GM06990 (cell line): ENCODE data around the gene CDK2.

Experiments
- DNase-seq: peaks from one replicate; pipeline ENCODE4 v3.0.0-alpha.2; 2011; ENCODE audit not compliant: insufficient read length; ENCODE audit errors: extremely low read depth
- H3K27me3 ChIP-seq: replicated peaks from 2 replicates; pipeline ENCODE4 v1.6.0; 2011; ENCODE audit warnings: low read length; ENCODE audit not compliant: control insufficient read depth, insufficient read depth
- H3K36me3 ChIP-seq: 2 replicates; pipeline ENCODE4 v1.5.1; 2011; ENCODE audit warnings: low read length; ENCODE audit not compliant: control insufficient read depth, insufficient read depth
- H3K4me3 ChIP-seq: replicated peaks from 2 replicates; pipeline ENCODE4 v1.5.1; 2011; ENCODE audit warnings: low read depth, mild to moderate bottlenecking, control low read depth, low read length
- CTCF ChIP-seq: IDR thresholded peaks from 2 replicates; pipeline ENCODE4 v1.5.1; 2011; ENCODE audit warnings: low read length, control low read depth, mild to moderate bottlenecking, inconsistent platforms; ENCODE audit not compliant: insufficient read depth, poor library complexity, severe bottlenecking

Gene CDK2

DNA sequence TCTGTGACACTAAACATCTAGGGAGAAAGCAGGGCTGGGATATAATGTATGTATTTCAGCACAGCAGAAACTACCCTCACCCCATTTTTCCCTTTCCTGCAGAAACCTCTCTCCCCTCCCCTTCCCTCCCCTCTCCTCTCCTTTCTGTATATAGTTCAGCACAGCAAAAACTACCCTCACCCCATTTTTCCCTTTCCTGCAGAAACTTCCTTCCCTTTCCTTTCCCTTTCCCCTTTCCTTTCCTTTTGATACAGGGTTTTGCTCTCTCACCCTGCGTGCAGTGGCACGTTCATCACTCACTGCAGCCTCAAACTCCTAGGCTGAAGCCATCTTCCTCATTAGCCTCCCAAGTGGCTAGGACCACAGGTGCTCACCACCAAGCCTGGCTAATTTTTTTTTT, 2.9 kb upstream of the CDK2 start:
- no peak for TF ChIP-seq CTCF
- no peak overlapping the region for H3K4me3 ChIP-seq
- no peak for DNase-seq

DNA sequence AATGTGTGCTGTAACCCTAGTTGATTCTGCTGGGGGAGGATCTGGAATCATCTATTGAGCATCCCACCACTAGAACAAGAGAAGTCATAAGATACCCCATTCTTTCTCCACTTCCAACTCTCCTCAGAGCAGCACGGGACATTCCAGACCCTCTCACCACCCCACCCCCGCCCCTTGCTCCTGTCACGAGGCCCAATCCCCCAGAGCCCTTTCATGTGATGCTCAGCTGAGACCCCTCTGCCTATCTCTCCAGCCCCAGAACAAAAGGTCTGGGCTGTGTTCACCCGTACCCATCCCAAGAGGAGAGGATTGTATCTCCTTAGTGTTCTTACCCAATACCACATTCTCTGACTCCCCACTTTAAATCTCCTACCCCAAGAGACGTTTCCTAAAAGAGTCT, 1.4 kb upstream of the CDK2 start:
- DNase-seq, result no peak
- no peaks in the 10 kb centered on the region for H3K27me3 ChIP-seq
- TF ChIP-seq CTCF, result no peak
- no peak overlapping the region for H3K4me3 ChIP-seq
- no peaks in the 10 kb centered on the region for H3K36me3 ChIP-seq

More for the DNA sequence above, 2.9 kb upstream of the CDK2 start:
- H3K27me3 ChIP-seq, result no peaks in the 10 kb centered on the region
- H3K36me3 ChIP-seq, result no peaks in the 10 kb centered on the region

DNA sequence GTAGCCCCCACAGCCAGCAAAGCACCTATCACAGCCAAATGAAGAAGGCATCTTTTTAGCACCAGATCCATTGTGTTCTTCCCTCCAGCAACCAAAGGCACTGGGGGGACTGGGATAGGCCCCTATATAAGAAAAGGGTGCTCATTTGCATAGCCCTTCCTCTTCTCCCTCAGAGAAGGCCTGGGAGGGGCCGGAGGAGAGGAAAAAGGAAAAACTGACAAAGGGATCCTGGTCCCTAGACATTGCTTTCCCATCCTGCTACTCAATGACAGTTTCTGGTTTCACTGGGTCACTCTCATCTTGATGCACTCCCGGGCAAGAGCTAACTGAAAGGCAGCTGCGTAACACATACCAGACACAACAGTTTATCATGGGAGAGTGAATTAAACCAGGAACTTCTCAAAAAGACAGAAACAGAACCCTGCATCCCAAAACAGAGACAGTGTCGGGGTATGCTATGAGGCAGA, 656 bp upstream of the CDK2 start, which contains the start of gene PMEL:
PMEL (minus strand) TSS at position 102 of the 467 bp plus-strand sequence; CDS start at position 71, 31 bp downstream.
- no peaks in the 10 kb centered on the region; the same call in 1 of the 2 replicates for H3K36me3 ChIP-seq
- no peaks in the 10 kb centered on the region for H3K27me3 ChIP-seq
- no peak for DNase-seq
- peak within 1 kb of the TSS; percentile 91 for H3K4me3 ChIP-seq
- no peak for TF ChIP-seq CTCF

- TF ChIP-seq CTCF, result no peak
- Histone ChIP-seq H3K27me3 (no peaks in the 10 kb centered on the region), H3K4me3 (no peak overlapping the region), H3K36me3 (peaks cover 4% of the 10 kb centered on the region)
- DNase-seq, result no peak
Measured at GRCh38 chr12:55969356-55969755, 2.7 kb downstream of the CDK2 start.

DNA sequence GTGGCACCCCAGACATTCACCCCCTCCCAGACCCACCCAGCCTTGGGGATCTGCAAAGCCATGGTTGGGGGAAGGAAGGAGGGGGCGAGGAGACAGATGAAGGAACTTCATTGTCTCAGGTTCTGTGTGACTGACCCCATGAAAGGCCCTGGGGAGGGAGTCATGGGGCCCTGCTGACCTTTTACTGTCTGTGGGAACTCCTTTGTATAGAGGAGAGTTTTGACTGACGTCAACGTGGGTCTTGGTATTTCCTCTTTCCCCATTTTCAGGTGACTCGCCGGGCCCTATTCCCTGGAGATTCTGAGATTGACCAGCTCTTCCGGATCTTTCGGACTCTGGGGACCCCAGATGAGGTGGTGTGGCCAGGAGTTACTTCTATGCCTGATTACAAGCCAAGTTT, 4.1 kb downstream of the CDK2 start:
- Histone ChIP-seq H3K36me3 (peaks cover 4% of the 10 kb centered on the region), H3K4me3 (no peak overlapping the region), H3K27me3 (no peaks in the 10 kb centered on the region)
- DNase-seq, result no peak
- no peak for TF ChIP-seq CTCF

DNA sequence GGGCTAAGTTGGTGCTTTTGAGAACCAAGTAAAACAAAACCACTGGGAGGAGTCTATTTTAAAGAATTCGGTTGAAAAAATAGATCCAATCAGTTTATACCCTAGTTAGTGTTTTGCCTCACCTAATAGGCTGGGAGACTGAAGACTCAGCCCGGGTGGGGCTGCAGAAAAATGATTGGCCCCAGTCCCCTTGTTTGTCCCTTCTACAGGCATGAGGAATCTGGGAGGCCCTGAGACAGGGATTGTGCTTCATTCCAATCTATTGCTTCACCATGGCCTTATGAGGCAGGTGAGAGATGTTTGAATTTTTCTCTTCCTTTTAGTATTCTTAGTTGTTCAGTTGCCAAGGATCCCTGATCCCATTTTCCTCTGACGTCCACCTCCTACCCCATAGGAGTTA, 5.4 kb downstream of the CDK2 start:
- no peak for TF ChIP-seq CTCF
- no peak for DNase-seq
- Histone ChIP-seq H3K36me3 (peaks cover 5% of the 10 kb centered on the region), H3K27me3 (no peaks in the 10 kb centered on the region), H3K4me3 (no peak overlapping the region)
